Activated CD4-positive, CD25-positive, alpha-beta regulatory T cell treated with anti-CD3 and anti-CD28 coated beads, Interleukin-2, amount 50 U/mL, for 72 hours (primary cell): ENCODE data around the gene FOXJ3.
A peak's percentile ranks its signal among the peaks of the same experiment; 100 is the strongest.

Experiments
- DNase-seq: peaks from one replicate; pipeline ENCODE4 v3.0.0; 2021

Gene FOXJ3

GRCh38 chr1:42163536-42164503, 171.2 kb downstream of the FOXJ3 start:
- DNase-seq: peak; percentile 9

GRCh38 chr1:42163114-42163513, 171.9 kb downstream of the FOXJ3 start:
- DNase-seq: no peak

GRCh38 chr1:42162181-42162580, 172.9 kb downstream of the FOXJ3 start:
- no peak for DNase-seq

GRCh38 chr1:42158189-42158588, 176.8 kb downstream of the FOXJ3 start:
- DNase-seq: no peak

GRCh38 chr1:42157667-42158066, 177.4 kb downstream of the FOXJ3 start:
- DNase-seq: peak; percentile 16

GRCh38 chr1:42155362-42155761, 179.7 kb downstream of the FOXJ3 start:
- DNase-seq: peak; percentile 22

GRCh38 chr1:42154685-42155084, 180.3 kb downstream of the FOXJ3 start:
- DNase-seq: peak; percentile 27

- DNase-seq: peak; percentile 8
These were observed 181.4 kb downstream of the FOXJ3 start for GRCh38 chr1:42153624-42154023.

GRCh38 chr1:42152907-42153600, 182.0 kb downstream of the FOXJ3 start, which contains the start of gene GUCA2B:
Gene GUCA2B, plus strand, starts transcription at chr1:42153410. Its CDS starts 41 bp downstream, at chr1:42153451.
- DNase-seq: peak; percentile 24

GRCh38 chr1:42152119-42152518, 182.9 kb downstream of the FOXJ3 start:
- peak; percentile 8 for DNase-seq

- DNase-seq: peak; percentile 1
These were observed 184.4 kb downstream of the FOXJ3 start for GRCh38 chr1:42150651-42151050.

GRCh38 chr1:42148166-42148565, 186.9 kb downstream of the FOXJ3 start:
- no peak for DNase-seq

- DNase-seq: peak; percentile 71
These were observed 188.3 kb downstream of the FOXJ3 start for GRCh38 chr1:42146626-42147320.

- DNase-seq: no peak
These were observed 189.0 kb downstream of the FOXJ3 start for GRCh38 chr1:42145764-42146625.

GRCh38 chr1:42145389-42145716, 189.7 kb downstream of the FOXJ3 start:
- DNase-seq: no peak

- no peak for DNase-seq
These were observed 190.2 kb downstream of the FOXJ3 start for GRCh38 chr1:42144711-42145388.

- DNase-seq: no peak
These were observed 190.9 kb downstream of the FOXJ3 start for GRCh38 chr1:42143896-42144710.

GRCh38 chr1:42142894-42143675, 191.9 kb downstream of the FOXJ3 start:
- no peak for DNase-seq

- no peak for DNase-seq
These were observed 193.1 kb downstream of the FOXJ3 start for GRCh38 chr1:42141978-42142377.

GRCh38 chr1:42140191-42140590, 194.8 kb downstream of the FOXJ3 start:
- DNase-seq: no peak
